GM10266 (cell line): ENCODE results near the gene PLEKHM1.

Experiments
- DNase-seq: peaks from one replicate; pipeline ENCODE4 v3.0.0; 2012; ENCODE audit errors: extremely low spot score
- TF ChIP-seq, protein P1 (sequence below): IDR thresholded peaks from 2 replicates; pipeline ENCODE4 v1.5.1; 2012; ENCODE audit warnings: mild to moderate bottlenecking, low read depth; ENCODE audit not compliant: control insufficient read depth, insufficient read depth; ENCODE audit errors: missing control alignments

The PLEKHM1 gene

DNA sequence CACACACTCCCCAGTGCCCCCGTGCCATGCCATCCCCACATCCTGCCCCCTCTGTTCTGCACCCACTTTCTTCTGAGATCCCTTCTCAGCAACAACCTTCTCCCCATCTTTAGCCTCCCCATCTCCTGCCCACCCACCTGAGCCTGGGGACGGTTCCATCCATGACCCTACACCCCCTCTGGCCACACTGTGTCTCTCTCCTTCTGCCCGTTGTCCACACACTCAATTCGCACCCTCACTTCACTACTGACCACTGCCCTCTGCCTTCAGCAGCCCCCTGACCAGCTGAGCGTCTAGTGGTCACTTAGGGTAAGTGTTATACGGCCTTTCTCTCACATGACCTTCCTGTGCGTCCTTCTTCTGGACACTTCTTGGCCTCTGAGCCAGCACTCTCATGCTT lies 64.0 kb downstream of the PLEKHM1 start:
- TF ChIP-seq, protein P1, sequence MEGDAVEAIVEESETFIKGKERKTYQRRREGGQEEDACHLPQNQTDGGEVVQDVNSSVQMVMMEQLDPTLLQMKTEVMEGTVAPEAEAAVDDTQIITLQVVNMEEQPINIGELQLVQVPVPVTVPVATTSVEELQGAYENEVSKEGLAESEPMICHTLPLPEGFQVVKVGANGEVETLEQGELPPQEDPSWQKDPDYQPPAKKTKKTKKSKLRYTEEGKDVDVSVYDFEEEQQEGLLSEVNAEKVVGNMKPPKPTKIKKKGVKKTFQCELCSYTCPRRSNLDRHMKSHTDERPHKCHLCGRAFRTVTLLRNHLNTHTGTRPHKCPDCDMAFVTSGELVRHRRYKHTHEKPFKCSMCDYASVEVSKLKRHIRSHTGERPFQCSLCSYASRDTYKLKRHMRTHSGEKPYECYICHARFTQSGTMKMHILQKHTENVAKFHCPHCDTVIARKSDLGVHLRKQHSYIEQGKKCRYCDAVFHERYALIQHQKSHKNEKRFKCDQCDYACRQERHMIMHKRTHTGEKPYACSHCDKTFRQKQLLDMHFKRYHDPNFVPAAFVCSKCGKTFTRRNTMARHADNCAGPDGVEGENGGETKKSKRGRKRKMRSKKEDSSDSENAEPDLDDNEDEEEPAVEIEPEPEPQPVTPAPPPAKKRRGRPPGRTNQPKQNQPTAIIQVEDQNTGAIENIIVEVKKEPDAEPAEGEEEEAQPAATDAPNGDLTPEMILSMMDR = no peak
- no peak for DNase-seq

DNA sequence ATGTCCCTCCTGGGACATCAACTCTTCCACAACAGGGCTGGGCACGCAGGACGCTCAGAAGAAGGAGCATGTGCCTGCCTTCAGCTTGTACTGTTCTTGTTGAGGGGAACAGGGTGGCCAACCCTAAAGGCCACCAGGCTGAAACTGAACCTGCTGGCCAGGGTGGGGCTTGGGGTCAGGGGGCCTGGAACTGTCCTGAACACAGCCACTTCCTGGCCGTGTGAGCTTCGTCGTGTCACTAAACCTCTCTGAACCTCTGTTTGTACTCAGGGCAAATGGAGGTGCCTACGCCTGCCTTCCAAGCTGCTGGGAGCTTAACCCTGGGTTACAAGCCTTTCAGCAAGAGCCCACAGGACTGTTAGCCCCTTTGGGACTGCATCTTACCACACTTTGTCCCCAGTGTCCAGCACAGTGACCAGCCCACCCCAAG lies 64.5 kb downstream of the PLEKHM1 start:
- TF ChIP-seq, protein P1 = no peak
- no peak for DNase-seq

DNA sequence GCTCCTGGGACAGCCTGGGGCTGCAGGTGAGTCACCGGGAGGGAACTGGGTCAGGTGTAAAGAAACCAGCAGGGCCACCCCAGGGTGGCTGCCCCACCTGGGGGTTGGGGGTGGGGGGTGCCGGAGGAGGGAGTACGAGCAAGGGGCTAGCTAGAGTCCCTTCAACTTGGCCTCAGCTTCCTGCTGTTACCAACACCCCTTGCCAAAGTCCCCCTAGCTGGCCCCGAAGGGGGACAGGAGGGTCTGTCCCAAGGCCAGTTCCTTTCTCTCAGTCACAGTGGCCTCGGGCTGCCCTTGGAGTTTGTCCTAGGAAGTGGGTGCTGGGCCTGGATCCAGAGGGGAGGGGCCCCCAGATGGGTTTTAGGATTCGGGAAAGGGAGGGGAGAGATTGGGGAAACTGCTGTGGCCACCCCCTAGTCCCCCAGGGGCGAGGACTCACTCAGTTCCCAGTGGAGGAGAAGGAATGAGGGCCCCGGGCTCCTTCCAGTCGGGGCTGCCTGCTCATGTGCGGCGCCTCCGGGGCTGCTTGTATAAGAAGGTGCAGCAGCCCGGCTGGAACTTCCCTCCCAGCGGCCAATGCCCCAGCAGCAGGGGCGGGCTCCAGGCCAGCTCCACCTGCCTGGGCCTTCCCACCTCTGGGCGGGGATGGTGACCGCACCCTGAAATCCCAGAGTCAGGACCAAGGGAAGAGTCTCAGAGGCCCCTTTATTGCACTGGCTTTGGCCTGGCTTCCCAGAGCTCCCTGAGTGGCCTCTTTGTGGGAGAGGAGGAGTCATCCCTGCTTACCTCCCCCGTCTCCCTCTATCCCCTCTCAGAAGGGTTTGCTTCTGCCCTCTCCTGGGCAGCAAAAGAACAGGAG lies 65.2 kb downstream of the PLEKHM1 start:
- peak; percentile 56 for DNase-seq
- TF ChIP-seq, protein P1 = peak; percentile 37

DNA sequence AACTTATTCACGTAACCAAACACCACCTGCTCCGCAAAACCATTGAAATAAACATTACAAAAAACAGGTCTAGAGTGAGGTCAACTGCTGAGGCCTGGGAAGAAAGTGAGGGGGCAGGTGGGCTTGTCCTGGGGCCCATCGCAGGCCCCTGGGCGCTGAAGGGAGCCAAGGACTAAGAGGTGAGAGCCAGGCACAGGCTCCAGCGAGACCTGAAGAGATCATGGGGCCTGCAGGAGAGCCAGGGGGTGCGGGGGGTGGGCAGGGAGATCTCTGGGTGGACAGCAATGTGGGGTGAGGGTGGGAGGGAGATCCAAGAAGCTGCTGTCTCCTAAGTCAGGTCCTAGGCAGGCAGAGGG lies 65.8 kb downstream of the PLEKHM1 start:
- TF ChIP-seq, protein P1 = no peak
- DNase-seq = no peak

DNA sequence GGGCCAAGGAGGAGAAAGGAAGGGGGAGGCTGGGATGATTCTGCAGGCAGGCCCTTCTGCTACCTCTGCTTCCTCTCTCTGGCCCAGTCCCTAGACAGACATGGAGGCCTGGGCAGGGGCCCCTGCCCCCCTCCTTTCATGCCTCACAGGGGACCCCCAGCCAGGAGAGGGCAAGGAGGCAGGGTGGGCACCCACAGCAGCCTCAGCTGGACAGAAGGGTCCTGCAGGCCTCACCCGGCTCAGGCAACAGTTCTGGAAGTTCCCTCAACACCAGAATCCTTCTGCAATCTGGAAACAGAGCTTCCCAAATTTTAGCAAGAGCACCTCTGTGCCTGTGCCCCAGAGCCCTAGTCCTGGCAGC lies 66.6 kb downstream of the PLEKHM1 start:
- TF ChIP-seq, protein P1 = no peak
- DNase-seq = no peak

DNA sequence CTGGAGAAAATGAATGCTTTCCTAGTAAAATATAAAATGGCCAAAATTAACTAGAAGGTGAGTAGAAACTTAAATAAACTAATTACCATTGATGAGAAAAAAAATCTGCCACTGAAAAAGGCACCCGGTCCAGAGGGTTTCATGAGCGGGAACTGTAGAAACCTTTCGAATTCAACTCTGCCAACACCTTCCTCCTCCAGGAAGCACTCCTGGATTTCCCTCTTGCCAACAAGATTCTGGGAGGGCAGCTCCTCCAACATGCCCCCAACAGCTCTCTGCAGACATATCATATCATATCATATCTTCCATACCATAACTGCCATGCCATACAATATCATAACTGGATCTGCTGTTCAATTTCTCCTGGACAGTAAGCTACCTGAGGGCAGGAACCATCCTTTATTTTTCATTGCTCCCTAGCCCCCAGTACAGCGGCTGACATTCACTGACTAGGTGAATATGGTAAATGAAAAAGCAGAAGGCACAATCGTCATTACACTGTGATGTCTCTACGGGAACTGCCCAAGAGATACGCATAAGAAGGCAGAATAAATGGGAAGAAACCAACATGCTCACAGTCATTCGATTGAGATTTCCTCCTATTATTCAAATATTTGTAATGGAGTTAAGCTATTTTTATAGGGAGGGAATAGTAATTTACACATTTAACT lies 67.1 kb downstream of the PLEKHM1 start:
- DNase-seq = no peak
- TF ChIP-seq, protein P1 = no peak
